A549 (cell line): ENCODE data around the gene HMCN1. TPM values are rescaled to one million over a fixed set of nuclear protein-coding genes. Genes with fewer than 3 reads are reported as not detected.

Experiments used
- ATAC-seq, 2 experiments: fragments of 200-7000 bp in 1 of 2; fragments of >200 bp in 1 of 2; cut with Nextera tagmentation in 1 of 2; cut with Tn5 transposase in 1 of 2; 3 replicates each; pipeline versions ENCODE4 v1.8.0 to v1.9.1; 2018 to 2020; ENCODE audit warnings: mild to moderate bottlenecking in 1 of 2, moderate library complexity in 1 of 2
- CTCF ChIA-PET: fragments of 300-600 bp; sonication (Branson Sonifier 250); formaldehyde crosslinking; extraction: SDS; loops from one replicate; lab custom pipeline; 2021; ENCODE audit warnings: antibody characterized with exemption, inconsistent platforms; lab: Yijun Ruan, JAX
- POLR2A ChIA-PET: fragments of 350-600 bp; formaldehyde crosslinking; extraction: SDS; loops from one replicate; lab custom pipeline; 2021; ENCODE audit warnings: antibody characterized with exemption, inconsistent platforms; lab: Yijun Ruan, JAX
- DNase-seq, 2 experiments: peaks; one replicate each; pipeline versions ENCODE4 v3.0.0 to v3.0.0-alpha.2; 2011 to 2016; ENCODE audit warnings: low read depth in 1 of 2, low spot score in 1 of 2
- FAIRE-seq: peaks from 2 replicates; lab custom pipeline; 2011; peaks lifted over from hg19 to GRCh38; lab: Jason Lieb, UNC
- H3K27ac ChIP-seq, 2 experiments: fragments of >200 bp; sonication (Bioruptor Twin); formaldehyde crosslinking; 3 replicates each; pipeline ENCODE4 v1.5.1; 2016 to 2017
- H3K4me1 ChIP-seq: fragments of >200 bp; sonication (Bioruptor Twin); formaldehyde crosslinking; 3 replicates; pipeline ENCODE4 v1.6.1; 2016
- H3K4me2 ChIP-seq: fragments of >200 bp; sonication (Bioruptor Twin); formaldehyde crosslinking; 3 replicates; pipeline ENCODE4 v1.6.1; 2016
- H3K4me3 ChIP-seq: fragments of >200 bp; sonication (Bioruptor Twin); formaldehyde crosslinking; 3 replicates; pipeline ENCODE4 v1.5.1; 2016
- H3K9me3 ChIP-seq: fragments of >200 bp; sonication (Bioruptor Twin); formaldehyde crosslinking; 3 replicates; pipeline ENCODE4 v1.6.1; 2016
- BHLHE40 ChIP-seq: IDR thresholded peaks from 2 replicates; pipeline ENCODE4 v1.6.1; 2012; ENCODE audit warnings: low read depth, low read length, inconsistent platforms
- CHD4 ChIP-seq: fragments of 200-600 bp; sonication (generic); IDR thresholded peaks from 2 replicates; pipeline ENCODE4 v1.6.1; 2016; ENCODE audit warnings: antibody characterized with exemption, mild to moderate bottlenecking, borderline replicate concordance
- EHMT2 ChIP-seq: fragments of 200-600 bp; sonication (generic); IDR thresholded peaks from 2 replicates; pipeline ENCODE4 v1.6.1; 2016; ENCODE audit warnings: antibody characterized with exemption, low read depth, mild to moderate bottlenecking, moderate library complexity
- ESRRA ChIP-seq: fragments of 150-350 bp; IDR thresholded peaks from 2 replicates; pipeline ENCODE4 v1.6.1; 2014; ENCODE audit warnings: mild to moderate bottlenecking, low read length, borderline replicate concordance
- FOSL2 ChIP-seq, 2 experiments: fragments of 450-650 bp in 1 of 2; fragments of >200 bp in 1 of 2; sonication (Bioruptor Twin) in 1 of 2; formaldehyde crosslinking; IDR thresholded peaks; 2 replicates each; pipeline versions ENCODE4 v1.5.0 to v1.6.1; 2016 to 2020; ENCODE audit warnings: mild to moderate bottlenecking in 1 of 2, moderate library complexity in 1 of 2
- FOXS1 ChIP-seq: fragments of 250-450 bp; sonication (Bioruptor Pico); IDR thresholded peaks from 2 replicates; pipeline ENCODE4 v1.5.0; 2020; ENCODE audit warnings: mild to moderate bottlenecking, moderate library complexity
- JUNB ChIP-seq: fragments of >200 bp; sonication (Bioruptor Twin); formaldehyde crosslinking; IDR thresholded peaks from 2 replicates; pipeline ENCODE4 v1.6.1; 2016
- KDM1A ChIP-seq: fragments of 200-600 bp; sonication (generic); IDR thresholded peaks from 2 replicates; pipeline ENCODE4 v1.6.1; 2016; ENCODE audit warnings: low read depth, mild to moderate bottlenecking
- KDM5A ChIP-seq: fragments of 200-600 bp; sonication (generic); IDR thresholded peaks from 2 replicates; pipeline ENCODE4 v1.6.1; 2016; ENCODE audit warnings: antibody characterized with exemption, mild to moderate bottlenecking
- MAFK ChIP-seq: fragments of 450-650 bp; IDR thresholded peaks from 2 replicates; pipeline ENCODE4 v1.6.1; 2014; ENCODE audit not compliant: partially characterized antibody
- NR3C1 ChIP-seq: fragments of >200 bp; sonication (Bioruptor Twin); formaldehyde crosslinking; IDR thresholded peaks from 3 replicates; pipeline ENCODE4 v1.6.1; 2017
- PHF8 ChIP-seq: fragments of 200-600 bp; sonication (generic); IDR thresholded peaks from 2 replicates; pipeline ENCODE4 v1.6.1; 2016; ENCODE audit warnings: low read depth, mild to moderate bottlenecking, antibody characterized with exemption, moderate library complexity, borderline replicate concordance
- POLR2AphosphoS2 ChIP-seq: conservative IDR thresholded peaks from 2 replicates; pipeline ENCODE4 v1.6.1; 2012; ENCODE audit warnings: low read length, improper control_type of control experiment, inconsistent platforms
- RAD21 ChIP-seq, 2 experiments: fragments of >200 bp in 1 of 2; sonication (Bioruptor Twin) in 1 of 2; formaldehyde crosslinking in 1 of 2; IDR thresholded peaks in 1 of 2; conservative IDR thresholded peaks in 1 of 2; 2 replicates in 1 of 2; 3 replicates in 1 of 2; pipeline ENCODE4 v1.6.1; 2012 to 2018; ENCODE audit warnings: inconsistent platforms in 1 of 2
- RARB ChIP-seq: fragments of 250-450 bp; sonication (Bioruptor Pico); IDR thresholded peaks from 2 replicates; pipeline ENCODE4 v1.8.0; 2021; ENCODE audit warnings: mild to moderate bottlenecking, moderate library complexity
- SMC3 ChIP-seq: fragments of >200 bp; sonication (Bioruptor Twin); formaldehyde crosslinking; IDR thresholded peaks from 3 replicates; pipeline ENCODE4 v1.6.1; 2018; ENCODE audit warnings: inconsistent platforms
- TFCP2L1 ChIP-seq: fragments of 250-450 bp; sonication (Bioruptor Pico); IDR thresholded peaks from 2 replicates; pipeline ENCODE4 v1.5.0; 2021; ENCODE audit warnings: mild to moderate bottlenecking
- ZNF302 ChIP-seq: fragments of 250-450 bp; sonication (Bioruptor Pico); IDR thresholded peaks from 2 replicates; pipeline ENCODE4 v1.9.0; 2021; ENCODE audit warnings: inconsistent platforms, mild to moderate bottlenecking, moderate library complexity
- WGBS: methylation state at CpG from one replicate; pipeline ENCODE4 v1.1.6; 2017; ENCODE audit errors: missing lambda C conversion rate; 5-methylcytosine and 5-hydroxymethylcytosine counted together
- polyA plus RNA-seq, 4 experiments: library from polyadenylated mRNA; depleted of rRNA in 3 of 4; stranded (reverse); fragments of >200 nt; fragmentation: RNase III in 1 of 4; extraction: RNeasy Plus Mini Kit Qiagen cat#74134 plus additional on column Dnase treatment in 1 of 4; gene quantifications; 2 replicates in 3 of 4; 3 replicates in 1 of 4; pipeline ENCODE4 v1.2.3, GENCODE V29; 2011 to 2017
- TF ChIP-seq, protein P1 (sequence below): IDR thresholded peaks from 2 replicates; pipeline ENCODE4 v1.6.1; 2012; ENCODE audit warnings: low read depth, borderline replicate concordance
- TF ChIP-seq, protein P2 (sequence below): fragments of 150-350 bp; IDR thresholded peaks from 2 replicates; pipeline ENCODE4 v1.6.1; 2014; ENCODE audit warnings: low read depth, mild to moderate bottlenecking, low read length
- TF ChIP-seq, protein P3 (sequence below): fragments of 450-650 bp; IDR thresholded peaks from 2 replicates; pipeline ENCODE4 v1.6.1; 2014; ENCODE audit warnings: antibody characterized with exemption

HMCN1 gene
- polyA plus RNA-seq, 2 of the 4 experiments (the other 2 are of a cell fraction), result 0.03 to 0.06 TPM

DNA sequence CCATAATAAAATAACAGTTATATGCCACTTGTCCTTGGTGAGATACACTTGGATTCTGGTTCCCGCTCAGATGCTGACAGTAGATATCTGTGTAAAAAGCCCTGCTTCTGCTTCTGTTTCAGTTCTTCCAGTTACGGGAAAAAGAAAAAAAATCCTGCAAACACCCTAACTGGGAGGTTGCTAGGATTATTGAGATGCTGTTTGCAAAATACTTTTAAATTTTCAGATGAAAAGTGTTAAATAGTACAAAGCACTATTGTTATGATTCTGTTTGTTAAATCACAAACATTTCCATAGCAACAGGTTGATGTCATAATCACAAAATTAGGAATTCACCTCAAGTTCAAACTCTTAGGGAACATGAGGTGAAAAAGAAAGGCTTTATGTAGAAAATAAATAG, 232.3 kb downstream of the HMCN1 start:
- ATAC-seq, result no peak
- ChIA-PET CTCF (no interaction called here), POLR2A (no interaction called here)
- FAIRE-seq, result no peak
- Histone ChIP-seq H3K4me1 (no peaks in the 10 kb centered on the region), H3K4me3 (no peak overlapping the region), H3K27ac (no peak overlapping the region), H3K4me2 (no peak overlapping the region), H3K9me3 (no peaks in the 10 kb centered on the region)
- 84% methylated on average over 2 of the region's 2 CpGs for WGBS
- no peak for DNase-seq
- TF ChIP-seq RAD21 (conservative IDR thresholded peaks at IDR 0.05 in 1 of 2, IDR thresholded peaks at IDR 0.05 in 1 of 2), result no peak
- TF ChIP-seq, all 56 proteins: peak for 0

GRCh38 chr1:185969028-185969427, 234.8 kb downstream of the HMCN1 start:
- no peak for TF ChIP-seq ZNF302 (CRISPR knock-in tag)
- WGBS, result 19% methylated on average over 4 of the region's 4 CpGs

GRCh38 chr1:185969524-185969991, 235.4 kb downstream of the HMCN1 start:
- ATAC-seq (no peak), FAIRE-seq (no peak), DNase-seq (no peak)
- Histone ChIP-seq H3K4me3 (no peak overlapping the region), H3K9me3 (no peaks in the 10 kb centered on the region), H3K4me2 (peak overlapping the region; percentile 21; the same call in 1 of the 3 replicates), H3K27ac (no peak overlapping the region), H3K4me1 (no peaks in the 10 kb centered on the region)
- ChIA-PET POLR2A (no interaction called here), CTCF (interaction anchor here (1.4 to 1.7 kb wide), 3 partner anchors 11 to 156 kb away, joined by 4 read pairs; no protein-coding TSS in a partner anchor)
- TF ChIP-seq RARB (CRISPR knock-in tag), result no peak

More at GRCh38 chr1:185969028-185969427, 234.8 kb downstream of the HMCN1 start:
- DNase-seq, result no peak
- H3K4me1 ChIP-seq, result no peaks in the 10 kb centered on the region
- ATAC-seq, result no peak
- H3K9me3 ChIP-seq, result no peaks in the 10 kb centered on the region
- ChIA-PET CTCF (interaction anchor here (1.4 to 1.7 kb wide), 3 partner anchors 11 to 156 kb away, joined by 4 read pairs; no protein-coding TSS in a partner anchor), POLR2A (no interaction called here)
- no peak for FAIRE-seq
- H3K4me2 ChIP-seq, result peak overlapping the region; percentile 21; the same call in 1 of the 3 replicates
- H3K4me3 ChIP-seq, result no peak overlapping the region
- H3K27ac ChIP-seq, result no peak overlapping the region

GRCh38 chr1:185971688-185972087, 237.5 kb downstream of the HMCN1 start:
- CTCF ChIA-PET, result no interaction called here
- no peak for TF ChIP-seq POLR2AphosphoS2
- TF ChIP-seq BHLHE40, result no peak
- no peak for TF ChIP-seq FOSL2 (IDR thresholded peaks at IDR 0.05)
- no peak for TF ChIP-seq FOSL2 (CRISPR knock-in tag; IDR thresholded peaks at IDR 0.05)
- TF ChIP-seq, protein P1, sequence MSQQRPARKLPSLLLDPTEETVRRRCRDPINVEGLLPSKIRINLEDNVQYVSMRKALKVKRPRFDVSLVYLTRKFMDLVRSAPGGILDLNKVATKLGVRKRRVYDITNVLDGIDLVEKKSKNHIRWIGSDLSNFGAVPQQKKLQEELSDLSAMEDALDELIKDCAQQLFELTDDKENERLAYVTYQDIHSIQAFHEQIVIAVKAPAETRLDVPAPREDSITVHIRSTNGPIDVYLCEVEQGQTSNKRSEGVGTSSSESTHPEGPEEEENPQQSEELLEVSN, result no peak
- no peak for TF ChIP-seq EHMT2
- no peak overlapping the region for H3K27ac ChIP-seq
- POLR2A ChIA-PET, result no interaction called here
- 0% methylated on average over 1 of the region's 1 CpG for WGBS
- H3K9me3 ChIP-seq, result no peaks in the 10 kb centered on the region
- ATAC-seq (no peak), FAIRE-seq (no peak), DNase-seq (no peak)
- no peaks in the 10 kb centered on the region for H3K4me1 ChIP-seq
- H3K4me2 ChIP-seq, result no peak overlapping the region
- H3K4me3 ChIP-seq, result no peak overlapping the region

DNA sequence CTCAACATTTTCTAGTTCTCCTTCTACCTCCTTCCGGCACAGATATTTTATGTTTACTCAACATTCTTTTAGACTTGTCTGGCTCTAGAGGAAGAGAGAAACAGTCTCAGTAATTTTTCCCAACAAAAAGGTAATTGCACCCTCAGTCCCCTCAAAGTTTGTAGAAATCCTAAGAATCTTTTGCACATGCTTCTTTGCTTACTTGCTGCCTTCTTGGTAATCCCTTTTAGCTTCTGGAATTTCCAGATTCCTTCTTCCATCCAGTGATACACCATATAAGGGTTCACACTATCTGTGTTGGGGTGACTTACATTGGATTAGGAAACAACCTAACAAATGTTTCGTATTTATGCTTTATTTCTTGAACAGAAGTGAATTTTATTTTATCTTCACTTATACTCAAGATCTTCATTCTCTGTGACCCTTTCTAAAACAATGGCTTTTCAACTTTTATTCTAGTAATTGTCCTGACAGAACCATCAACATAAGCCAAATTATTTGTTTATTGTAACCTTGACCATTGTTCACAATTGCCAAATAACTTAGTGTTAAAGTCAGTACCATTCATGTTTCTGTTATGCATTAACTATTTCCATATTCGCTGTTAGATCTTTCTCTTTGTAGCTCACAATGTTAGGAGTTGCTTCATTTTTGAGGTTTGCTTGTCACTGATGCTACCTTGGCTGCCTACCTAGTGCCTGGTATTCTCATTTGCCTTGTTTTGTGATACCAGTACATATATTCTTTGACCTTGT, 238.1 kb downstream of the HMCN1 start:
- Histone ChIP-seq H3K9me3 (no peaks in the 10 kb centered on the region), H3K4me2 (no peak overlapping the region), H3K27ac (no peak overlapping the region), H3K4me3 (no peak overlapping the region), H3K4me1 (no peaks in the 10 kb centered on the region)
- DNase-seq (no peak), FAIRE-seq (peak; percentile 73), ATAC-seq (no peak)
- ChIA-PET POLR2A (no interaction called here), CTCF (no interaction called here)
- whole genome bisulfite sequencing, result 55% methylated on average over 3 of the region's 3 CpGs
- TF ChIP-seq MAFK, result no peak

DNA sequence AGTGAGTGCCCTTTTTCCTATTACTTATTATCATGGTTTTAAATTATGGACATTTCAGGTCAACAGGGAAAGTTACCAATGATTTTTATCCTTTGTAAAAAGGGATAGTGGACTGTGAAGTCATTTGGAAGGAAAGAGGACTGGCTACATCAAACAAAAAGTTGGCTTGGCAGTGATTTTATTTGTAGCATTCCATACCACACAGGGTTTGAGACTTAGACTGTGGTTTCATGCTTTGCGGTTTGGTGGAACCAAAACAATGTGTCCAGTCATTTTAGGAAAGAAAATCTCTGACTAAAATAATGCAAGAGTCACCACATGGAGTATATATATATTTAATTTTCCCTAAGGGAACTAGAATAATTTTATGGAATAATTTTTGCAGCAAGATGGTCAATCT, 239.5 kb downstream of the HMCN1 start:
- ATAC-seq (no peak), DNase-seq (no peak), FAIRE-seq (no peak)
- Histone ChIP-seq H3K9me3 (no peaks in the 10 kb centered on the region), H3K27ac (no peak overlapping the region), H3K4me1 (no peaks in the 10 kb centered on the region), H3K4me2 (no peak overlapping the region), H3K4me3 (no peak overlapping the region)
- 15% methylated on average over 1 of the region's 1 CpG for WGBS
- POLR2A ChIA-PET, result no interaction called here
- CTCF ChIA-PET, result no interaction called here
- TF ChIP-seq PHF8 (no peak), KDM5A (no peak), TFCP2L1 (CRISPR knock-in tag) (no peak), JUNB (no peak), FOXS1 (no peak), POLR2AphosphoS2 (no peak), CHD4 (no peak), NR3C1 (no peak), SMC3 (no peak), ESRRA (no peak), KDM1A (no peak)
- TF ChIP-seq, protein P2, sequence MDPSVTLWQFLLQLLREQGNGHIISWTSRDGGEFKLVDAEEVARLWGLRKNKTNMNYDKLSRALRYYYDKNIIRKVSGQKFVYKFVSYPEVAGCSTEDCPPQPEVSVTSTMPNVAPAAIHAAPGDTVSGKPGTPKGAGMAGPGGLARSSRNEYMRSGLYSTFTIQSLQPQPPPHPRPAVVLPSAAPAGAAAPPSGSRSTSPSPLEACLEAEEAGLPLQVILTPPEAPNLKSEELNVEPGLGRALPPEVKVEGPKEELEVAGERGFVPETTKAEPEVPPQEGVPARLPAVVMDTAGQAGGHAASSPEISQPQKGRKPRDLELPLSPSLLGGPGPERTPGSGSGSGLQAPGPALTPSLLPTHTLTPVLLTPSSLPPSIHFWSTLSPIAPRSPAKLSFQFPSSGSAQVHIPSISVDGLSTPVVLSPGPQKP, result no peak
- TF ChIP-seq, protein P3, sequence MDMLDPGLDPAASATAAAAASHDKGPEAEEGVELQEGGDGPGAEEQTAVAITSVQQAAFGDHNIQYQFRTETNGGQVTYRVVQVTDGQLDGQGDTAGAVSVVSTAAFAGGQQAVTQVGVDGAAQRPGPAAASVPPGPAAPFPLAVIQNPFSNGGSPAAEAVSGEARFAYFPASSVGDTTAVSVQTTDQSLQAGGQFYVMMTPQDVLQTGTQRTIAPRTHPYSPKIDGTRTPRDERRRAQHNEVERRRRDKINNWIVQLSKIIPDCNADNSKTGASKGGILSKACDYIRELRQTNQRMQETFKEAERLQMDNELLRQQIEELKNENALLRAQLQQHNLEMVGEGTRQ, result no peak
